Measurements from ENCODE around the gene ZNF341.

Gene ZNF341

DNA sequence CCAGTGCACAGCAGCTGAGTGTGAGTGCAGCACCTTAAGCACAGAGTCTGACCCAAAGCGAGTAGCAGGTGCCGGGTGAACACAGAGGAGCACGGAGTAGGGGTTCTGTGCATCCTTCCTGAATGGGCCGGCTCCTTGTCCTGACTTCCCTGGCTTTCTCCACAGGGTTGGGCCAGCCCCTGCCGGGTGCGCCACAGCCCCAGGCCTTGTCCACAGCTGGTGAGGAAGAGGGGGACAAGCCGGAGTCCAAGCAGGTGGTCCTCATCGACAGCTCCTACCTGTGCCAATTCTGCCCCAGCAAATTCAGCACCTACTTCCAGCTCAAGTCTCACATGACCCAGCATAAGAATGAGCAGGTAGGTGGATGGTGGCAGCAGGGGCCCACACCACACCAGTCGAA, 34.9 kb downstream of the ZNF341 start:
- no peak overlapping the region for H3K4me3 ChIP-seq (replicated peaks in 1 of 2; ENCODE audit: low read depth in 2 of 2, low read length in 2 of 2)
- TF ChIP-seq, protein P1, sequence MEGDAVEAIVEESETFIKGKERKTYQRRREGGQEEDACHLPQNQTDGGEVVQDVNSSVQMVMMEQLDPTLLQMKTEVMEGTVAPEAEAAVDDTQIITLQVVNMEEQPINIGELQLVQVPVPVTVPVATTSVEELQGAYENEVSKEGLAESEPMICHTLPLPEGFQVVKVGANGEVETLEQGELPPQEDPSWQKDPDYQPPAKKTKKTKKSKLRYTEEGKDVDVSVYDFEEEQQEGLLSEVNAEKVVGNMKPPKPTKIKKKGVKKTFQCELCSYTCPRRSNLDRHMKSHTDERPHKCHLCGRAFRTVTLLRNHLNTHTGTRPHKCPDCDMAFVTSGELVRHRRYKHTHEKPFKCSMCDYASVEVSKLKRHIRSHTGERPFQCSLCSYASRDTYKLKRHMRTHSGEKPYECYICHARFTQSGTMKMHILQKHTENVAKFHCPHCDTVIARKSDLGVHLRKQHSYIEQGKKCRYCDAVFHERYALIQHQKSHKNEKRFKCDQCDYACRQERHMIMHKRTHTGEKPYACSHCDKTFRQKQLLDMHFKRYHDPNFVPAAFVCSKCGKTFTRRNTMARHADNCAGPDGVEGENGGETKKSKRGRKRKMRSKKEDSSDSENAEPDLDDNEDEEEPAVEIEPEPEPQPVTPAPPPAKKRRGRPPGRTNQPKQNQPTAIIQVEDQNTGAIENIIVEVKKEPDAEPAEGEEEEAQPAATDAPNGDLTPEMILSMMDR (IDR thresholded peaks at IDR 0.05; ENCODE audit: low read depth, low read length) = no peak
- DNase-seq (ENCODE audit: low read depth in 2 of 2) = no peak

DNA sequence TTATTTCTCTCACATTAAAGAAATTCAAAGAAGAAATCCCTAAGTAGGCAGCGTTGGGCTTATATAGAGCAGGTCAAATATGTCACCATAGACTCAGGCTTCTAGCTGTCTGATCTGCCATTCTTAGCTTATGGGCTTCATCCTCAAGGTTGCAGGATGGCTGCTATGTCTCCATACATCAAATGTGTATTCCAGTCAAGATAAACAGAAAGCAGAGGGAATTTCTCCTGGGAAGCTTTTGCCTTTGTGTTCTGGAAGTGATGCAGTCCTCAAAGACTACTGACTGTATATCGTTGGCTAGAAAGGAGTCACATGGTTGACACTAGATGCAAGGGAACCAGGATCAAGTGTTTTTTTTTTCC, 36.0 kb downstream of the ZNF341 start:
- TF ChIP-seq, protein P1 (IDR thresholded peaks at IDR 0.05; ENCODE audit: low read depth, low read length) = no peak
- DNase-seq (ENCODE audit: low read depth in 2 of 2) = no peak

GRCh38 chr20:33769043-33769442, 37.2 kb downstream of the ZNF341 start:
- DNase-seq (ENCODE audit: low read depth in 2 of 2) = no peak
- TF ChIP-seq, protein P1 (IDR thresholded peaks at IDR 0.05; ENCODE audit: low read depth, low read length) = no peak
- no peak overlapping the region for H3K4me3 ChIP-seq (replicated peaks in 1 of 2; ENCODE audit: low read depth in 2 of 2, low read length in 2 of 2)

More for the DNA sequence above, 36.0 kb downstream of the ZNF341 start:
- no peak overlapping the region for H3K4me3 ChIP-seq (replicated peaks in 1 of 2; ENCODE audit: low read depth in 2 of 2, low read length in 2 of 2)

DNA sequence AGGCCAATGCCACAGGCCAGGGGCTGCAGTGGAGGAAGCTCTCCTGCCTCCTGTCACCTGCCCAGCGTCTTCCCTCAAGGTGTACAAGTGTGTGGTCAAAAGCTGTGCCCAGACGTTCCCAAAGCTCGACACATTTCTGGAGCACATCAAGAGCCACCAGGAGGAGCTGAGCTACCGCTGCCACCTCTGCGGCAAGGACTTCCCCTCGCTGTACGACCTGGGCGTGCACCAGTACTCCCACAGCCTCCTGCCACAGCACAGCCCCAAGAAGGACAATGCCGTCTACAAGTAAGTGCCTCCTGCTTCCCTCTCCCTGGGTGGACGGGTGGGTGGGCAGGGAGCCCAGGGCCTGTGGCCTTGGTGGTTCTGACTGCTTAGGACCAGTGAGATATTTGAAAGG, 38.2 kb downstream of the ZNF341 start:
- TF ChIP-seq, protein P1 (IDR thresholded peaks at IDR 0.05; ENCODE audit: low read depth, low read length) = no peak
- no peak for DNase-seq (ENCODE audit: low read depth in 2 of 2)
- no peak overlapping the region for H3K4me3 ChIP-seq (replicated peaks in 1 of 2; ENCODE audit: low read depth in 2 of 2, low read length in 2 of 2)

- TF ChIP-seq, protein P1 (IDR thresholded peaks at IDR 0.05; ENCODE audit: low read depth, low read length) = no peak
- no peak for DNase-seq (ENCODE audit: low read depth in 2 of 2)
Measured at GRCh38 chr20:33771938-33772337, 40.1 kb downstream of the ZNF341 start.

DNA sequence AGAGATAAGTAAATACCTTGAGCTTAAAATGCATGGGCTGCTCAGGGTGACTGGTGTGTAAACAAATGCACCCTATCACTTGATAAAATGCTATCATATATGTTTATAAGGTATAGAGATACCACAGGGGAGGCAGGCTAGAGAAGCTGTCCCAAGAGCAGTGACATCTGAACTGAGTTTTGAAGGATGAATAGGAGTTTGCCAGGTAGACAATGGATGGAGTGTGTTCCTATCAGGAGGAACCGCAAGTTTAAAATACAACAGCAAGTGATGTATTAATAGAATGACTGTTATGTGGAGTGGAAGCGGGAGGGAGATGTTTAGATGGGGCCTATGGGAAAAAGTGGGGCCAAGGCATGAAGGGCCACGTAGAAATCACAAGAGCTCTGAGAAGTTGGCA, 40.6 kb downstream of the ZNF341 start:
- TF ChIP-seq, protein P1 (IDR thresholded peaks at IDR 0.05; ENCODE audit: low read depth, low read length) = no peak
- no peak for DNase-seq (ENCODE audit: low read depth in 2 of 2)
- no peak overlapping the region for H3K4me3 ChIP-seq (replicated peaks in 1 of 2; ENCODE audit: low read depth in 2 of 2, low read length in 2 of 2)

More at GRCh38 chr20:33771938-33772337, 40.1 kb downstream of the ZNF341 start:
- no peak overlapping the region for H3K4me3 ChIP-seq (replicated peaks in 1 of 2; ENCODE audit: low read depth in 2 of 2, low read length in 2 of 2)

DNA sequence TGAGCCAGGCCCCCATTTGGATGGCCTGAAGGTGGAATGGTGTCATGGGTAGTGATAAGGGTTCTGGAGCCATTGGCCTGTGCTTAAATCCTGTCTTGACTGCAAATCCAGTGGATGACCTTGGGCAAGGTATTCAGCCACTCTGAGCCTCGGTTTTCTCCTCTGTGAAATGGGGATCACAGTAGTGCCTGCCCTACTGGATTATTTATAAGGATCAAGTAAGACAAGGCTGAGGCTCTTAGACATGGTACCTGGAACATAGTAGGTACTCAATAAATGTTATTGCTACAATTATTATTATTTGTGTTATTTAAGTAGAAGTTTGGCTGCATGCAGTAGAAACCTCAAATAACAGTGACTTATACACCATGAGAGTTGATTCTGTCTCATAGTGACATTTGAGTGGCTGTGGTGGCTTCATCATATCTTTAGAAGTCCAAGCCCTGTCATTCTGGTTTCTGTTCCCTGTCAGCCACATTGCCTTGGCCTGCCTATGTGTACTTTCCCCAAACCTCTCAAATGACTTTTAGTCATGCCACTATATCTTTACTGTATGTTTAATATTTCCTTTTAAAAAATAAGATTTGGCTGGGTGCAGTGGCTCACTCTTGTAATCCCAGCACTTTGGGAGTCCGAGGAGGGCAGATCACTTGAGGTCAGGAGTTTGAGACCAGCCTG, 41.8 kb downstream of the ZNF341 start:
- TF ChIP-seq, protein P1 (IDR thresholded peaks at IDR 0.05; ENCODE audit: low read depth, low read length) = no peak
- H3K4me3 ChIP-seq (replicated peaks in 1 of 2; ENCODE audit: low read depth in 2 of 2, low read length in 2 of 2) = no peak overlapping the region
- no peak for DNase-seq (ENCODE audit: low read depth in 2 of 2)

All from cardiac fibroblast (primary cell).